Coronary artery (tissue), 2 donors: ENCODE data around the gene OXCT2.
"Not testable (repeated sequence)": the region's sequence is repeated elsewhere in the genome, so short reads cannot be mapped to it uniquely, and the experiment has no call there.

Source experiments
- DNase-seq: peaks from one replicate; pipeline ENCODE4 v3.0.0-alpha.2; 2017; ENCODE audit warnings: low spot score
- H3K27ac ChIP-seq, 2 donors: fragments of 200-600 bp; sonication (generic); one replicate each; pipeline ENCODE4 v1.5.1; 2016 to 2019
- H3K4me3 ChIP-seq: fragments of 200-600 bp; sonication (generic); 2 replicates; pipeline ENCODE4 v1.5.1; 2016; ENCODE audit warnings: mild to moderate bottlenecking, moderate library complexity
- CTCF ChIP-seq: fragments of 200-600 bp; sonication (generic); IDR thresholded peaks from one replicate; pipeline ENCODE4 v1.5.1; 2019; ENCODE audit warnings: antibody characterized with exemption

Gene OXCT2

GRCh38 chr1:39805385-39805784 is 34.2 kb upstream of the OXCT2 start:
- no peak overlapping the region for H3K4me3 ChIP-seq
- TF ChIP-seq CTCF, result no peak
- H3K27ac ChIP-seq, result no peak overlapping the region
- DNase-seq, result no peak

GRCh38 chr1:39802496-39803260 is 31.5 kb upstream of the OXCT2 start:
- TF ChIP-seq CTCF, result no peak
- H3K27ac ChIP-seq, result no peak overlapping the region
- DNase-seq, result no peak

GRCh38 chr1:39800471-39800835 is 29.3 kb upstream of the OXCT2 start:
- no peak for TF ChIP-seq CTCF
- no peak for DNase-seq
- no peak overlapping the region for H3K4me3 ChIP-seq
- no peak overlapping the region for H3K27ac ChIP-seq

More at GRCh38 chr1:39802496-39803260, 31.5 kb upstream of the OXCT2 start:
- no peak overlapping the region for H3K4me3 ChIP-seq

GRCh38 chr1:39799770-39800470 is 28.8 kb upstream of the OXCT2 start:
- DNase-seq, result no peak
- H3K27ac ChIP-seq, result no peak overlapping the region
- H3K4me3 ChIP-seq, result peak overlapping the region; percentile 30
- TF ChIP-seq CTCF, result peak; percentile 50

- not testable (repeated sequence) for H3K27ac ChIP-seq, DNase-seq
- H3K4me3 ChIP-seq, result peak overlapping the region; percentile 30
Measured at GRCh38 chr1:39798859-39799769, 28.0 kb upstream of the OXCT2 start.

GRCh38 chr1:39795651-39796050 is 24.5 kb upstream of the OXCT2 start:
- TF ChIP-seq CTCF, result no peak
- DNase-seq, result no peak
- Histone ChIP-seq H3K4me3 (no peak overlapping the region), H3K27ac (no peak overlapping the region)

GRCh38 chr1:39791838-39792237 is 20.7 kb upstream of the OXCT2 start:
- TF ChIP-seq CTCF, result no peak
- no peak for DNase-seq
- H3K4me3 ChIP-seq, result no peak overlapping the region
- no peak overlapping the region for H3K27ac ChIP-seq
